OCI-LY1 (cell line): ENCODE data around the gene NAV3.

Experiments
- H2AFZ ChIP-seq: fragments of 200-600 bp; sonication (generic), shearing (Covaris generic); 2 replicates; pipeline ENCODE4 v1.6.0; 2014; ENCODE audit warnings: antibody characterized with exemption, mild to moderate bottlenecking, low read length
- H3F3A ChIP-seq: fragments of 200-600 bp; sonication (generic), shearing (Covaris generic); 2 replicates; pipeline ENCODE4 v1.6.0; 2014; ENCODE audit warnings: mild to moderate bottlenecking, antibody characterized with exemption, low read length, moderate library complexity; ENCODE audit not compliant: insufficient read depth
- H3K27ac ChIP-seq: fragments of 200-600 bp; sonication (generic); 2 replicates; pipeline ENCODE4 v1.5.1; 2014; ENCODE audit warnings: low read length, mixed run types, mild to moderate bottlenecking, low read depth; ENCODE audit not compliant: poor library complexity, severe bottlenecking
- H3K27me3 ChIP-seq: fragments of 200-600 bp; sonication (generic); 2 replicates; pipeline ENCODE4 v1.6.0; 2014; ENCODE audit warnings: antibody characterized with exemption, mild to moderate bottlenecking, low read length, moderate library complexity; ENCODE audit not compliant: insufficient read depth
- H3K36me3 ChIP-seq: fragments of 200-600 bp; sonication (generic); 2 replicates; pipeline ENCODE4 v1.6.1; 2014; ENCODE audit warnings: mild to moderate bottlenecking, antibody characterized with exemption, low read length, moderate library complexity, mixed read lengths; ENCODE audit not compliant: insufficient read depth
- H3K4me1 ChIP-seq: fragments of 200-600 bp; sonication (generic); 2 replicates; pipeline ENCODE4 v1.5.1; 2014; ENCODE audit warnings: mild to moderate bottlenecking, low read length, moderate library complexity; ENCODE audit not compliant: insufficient read depth, severe bottlenecking
- H3K4me2 ChIP-seq: fragments of 200-600 bp; sonication (generic), shearing (Covaris generic); 2 replicates; pipeline ENCODE4 v1.6.1; 2014; ENCODE audit warnings: low read length
- H3K4me3 ChIP-seq: fragments of 200-600 bp; sonication (generic); 2 replicates; pipeline ENCODE4 v1.5.1; 2014; ENCODE audit warnings: low read length, low read depth, mild to moderate bottlenecking, mixed read lengths; ENCODE audit not compliant: poor library complexity, severe bottlenecking
- H3K79me2 ChIP-seq: fragments of 200-600 bp; shearing (Covaris generic); 2 replicates; pipeline ENCODE4 v1.6.1; 2016; ENCODE audit warnings: mixed run types, low read length, mixed read lengths; ENCODE audit not compliant: insufficient read depth
- H3K9ac ChIP-seq: fragments of 200-600 bp; sonication (generic), shearing (Covaris generic); 2 replicates; pipeline ENCODE4 v1.6.1; 2014; ENCODE audit warnings: mild to moderate bottlenecking, low read length, mixed read lengths
- H3K9me2 ChIP-seq: fragments of 200-600 bp; sonication (generic), shearing (Covaris generic); 2 replicates; pipeline ENCODE4 v1.6.1; 2014; ENCODE audit warnings: low read depth, mild to moderate bottlenecking, low read length, mixed read lengths
- H3K9me3 ChIP-seq: fragments of 200-600 bp; shearing (Covaris generic); 2 replicates; pipeline ENCODE4 v1.6.1; 2014; ENCODE audit warnings: low read length, mixed read lengths
- H4K20me1 ChIP-seq: fragments of 200-600 bp; sonication (generic), shearing (Covaris generic); 2 replicates; pipeline ENCODE4 v1.6.0; 2016; ENCODE audit warnings: mild to moderate bottlenecking, low read length; ENCODE audit not compliant: insufficient read depth
- CTCF ChIP-seq: fragments of 200-600 bp; sonication (generic), shearing (Covaris generic); IDR thresholded peaks from 2 replicates; pipeline ENCODE4 v1.5.1; 2017; ENCODE audit warnings: mild to moderate bottlenecking, antibody characterized with exemption, low read length, moderate library complexity, mixed read lengths
- EZH2 ChIP-seq: fragments of 200-600 bp; sonication (generic), shearing (Covaris generic); IDR thresholded peaks from 2 replicates; pipeline ENCODE4 v1.8.0; 2017; ENCODE audit warnings: borderline replicate concordance, mixed run types, mild to moderate bottlenecking, antibody characterized with exemption, low read length, moderate library complexity, mixed read lengths

Gene NAV3

DNA sequence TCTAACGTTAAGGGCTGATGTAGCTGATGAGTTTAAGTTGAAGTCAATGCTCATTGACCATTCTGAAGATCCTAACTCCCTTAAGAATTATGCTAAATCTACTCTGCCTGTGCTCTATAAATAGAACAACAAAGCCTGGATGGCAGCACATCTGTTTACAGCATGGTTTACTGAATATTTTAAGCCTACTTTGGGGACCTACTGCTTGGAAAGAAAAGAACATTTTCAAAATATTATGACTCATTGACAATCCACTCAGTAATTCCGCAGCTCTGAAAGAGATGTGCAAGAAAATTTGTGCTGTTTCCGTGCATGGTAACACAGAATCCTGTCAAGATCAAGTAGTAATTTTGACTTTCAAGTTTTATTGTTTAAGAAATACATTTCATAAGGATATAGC, 35.0 kb upstream of the NAV3 start:
- Histone ChIP-seq H4K20me1 (no peaks in the 10 kb centered on the region), H3K9ac (no peak overlapping the region), H3K9me2 (no peaks in the 10 kb centered on the region), H3K9me3 (no peaks in the 10 kb centered on the region), H3K36me3 (no peaks in the 10 kb centered on the region), H3K27me3 (no peaks in the 10 kb centered on the region), H3K4me3 (no peak overlapping the region), H3F3A (no peaks in the 10 kb centered on the region), H3K4me2 (no peak overlapping the region), H2AFZ (peak overlapping the region; percentile 50; the same call in 1 of the 2 replicates), H3K79me2 (no peaks in the 10 kb centered on the region), H3K4me1 (peaks cover 23% of the 10 kb centered on the region), H3K27ac (no peak overlapping the region)
- TF ChIP-seq EZH2 (no peak), CTCF (no peak)

DNA sequence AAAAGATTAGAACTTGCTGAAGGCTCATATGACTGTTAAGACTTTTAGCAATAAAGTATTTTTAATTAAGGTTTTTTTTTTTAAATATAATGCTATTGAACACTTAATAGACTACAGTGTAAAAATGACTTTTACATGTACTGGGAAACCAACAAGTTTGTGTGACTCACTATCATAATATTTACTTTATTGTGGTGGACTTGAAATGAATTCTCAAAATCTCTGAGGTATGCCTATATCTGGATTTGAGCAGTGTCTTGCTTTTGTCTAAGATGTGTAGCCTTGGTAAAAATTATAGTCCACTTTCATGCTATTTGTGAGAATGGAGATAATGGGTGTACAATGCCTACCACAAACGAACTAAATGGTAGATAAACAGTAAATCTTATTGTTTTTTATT, 33.9 kb upstream of the NAV3 start:
- H3K4me3 ChIP-seq: no peak overlapping the region

DNA sequence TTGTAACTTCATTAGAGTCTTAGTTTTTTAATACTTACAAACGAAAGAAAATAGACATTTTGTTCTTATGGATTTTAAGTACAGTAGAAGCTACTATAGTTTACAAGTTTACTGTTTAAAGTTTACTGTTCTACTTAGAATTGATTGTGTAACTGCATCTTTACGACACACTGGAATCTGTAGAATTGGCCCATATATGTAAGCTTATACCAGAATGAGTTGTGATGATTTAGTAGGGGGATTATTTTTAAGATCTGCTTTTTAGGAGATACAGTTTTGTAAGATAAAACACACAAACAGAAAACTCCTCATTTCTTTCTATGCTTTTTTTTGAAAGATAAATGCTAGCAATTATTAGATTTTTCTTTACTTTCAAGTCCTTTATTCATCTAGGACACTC, 30.2 kb upstream of the NAV3 start:
- Histone ChIP-seq H3K36me3 (no peaks in the 10 kb centered on the region), H3F3A (no peaks in the 10 kb centered on the region), H3K9me2 (no peaks in the 10 kb centered on the region), H3K9ac (no peak overlapping the region), H3K27ac (no peak overlapping the region), H3K4me2 (no peak overlapping the region), H3K9me3 (no peaks in the 10 kb centered on the region), H3K4me1 (peaks cover 21% of the 10 kb centered on the region), H4K20me1 (no peaks in the 10 kb centered on the region), H3K27me3 (no peaks in the 10 kb centered on the region), H3K79me2 (no peaks in the 10 kb centered on the region), H3K4me3 (no peak overlapping the region), H2AFZ (peak overlapping the region; percentile 91; the same call in 1 of the 2 replicates)
- TF ChIP-seq CTCF (no peak), EZH2 (no peak)

More for the DNA sequence above, 33.9 kb upstream of the NAV3 start:
- TF ChIP-seq EZH2: no peak
- no peak for TF ChIP-seq CTCF
- Histone ChIP-seq H3K27me3 (no peaks in the 10 kb centered on the region), H3K9me3 (no peaks in the 10 kb centered on the region), H3K36me3 (no peaks in the 10 kb centered on the region), H4K20me1 (no peaks in the 10 kb centered on the region), H3K27ac (no peak overlapping the region), H3K9ac (no peak overlapping the region), H3F3A (no peaks in the 10 kb centered on the region), H3K79me2 (no peaks in the 10 kb centered on the region), H3K4me1 (peaks cover 23% of the 10 kb centered on the region), H3K4me2 (no peak overlapping the region), H3K9me2 (no peaks in the 10 kb centered on the region), H2AFZ (no peak overlapping the region)
